HUES48 (cell line): ENCODE measurements around the gene CBY1.

Experiments used
- H3K27ac ChIP-seq: one replicate; pipeline ENCODE4 v1.7.0; 2013; ENCODE audit warnings: low read depth, low read length, inconsistent platforms
- H3K27me3 ChIP-seq: 2 replicates; pipeline ENCODE4 v1.6.1; 2013; ENCODE audit warnings: mild to moderate bottlenecking, low read length; ENCODE audit not compliant: control insufficient read depth, insufficient read depth
- H3K36me3 ChIP-seq: 2 replicates; pipeline ENCODE4 v1.6.1; 2013; ENCODE audit warnings: low read length; ENCODE audit not compliant: control insufficient read depth, insufficient read depth
- H3K4me1 ChIP-seq: 2 replicates; pipeline ENCODE4 v1.6.1; 2013; ENCODE audit warnings: mild to moderate bottlenecking, low read length; ENCODE audit not compliant: control insufficient read depth, insufficient read depth
- H3K4me3 ChIP-seq: 2 replicates; pipeline ENCODE4 v1.5.1; 2013; ENCODE audit warnings: mild to moderate bottlenecking, low read depth, low read length
- H3K9ac ChIP-seq: 2 replicates; pipeline ENCODE4 v1.6.1; 2013; ENCODE audit warnings: mild to moderate bottlenecking, low read depth, low read length, moderate library complexity
- H3K9me3 ChIP-seq: 2 replicates; pipeline ENCODE4 v1.6.1; 2013; ENCODE audit warnings: low read length; ENCODE audit not compliant: control insufficient read depth, insufficient read depth

The CBY1 gene

GRCh38 chr22:38689651-38690050, 33.2 kb downstream of the CBY1 start:
- H3K4me1 ChIP-seq = no peaks in the 10 kb centered on the region
- H3K9ac ChIP-seq = no peak overlapping the region
- H3K9me3 ChIP-seq = no peaks in the 10 kb centered on the region
- H3K36me3 ChIP-seq = peaks cover 61% of the 10 kb centered on the region
- H3K4me3 ChIP-seq = no peak overlapping the region
- no peaks in the 10 kb centered on the region for H3K27me3 ChIP-seq
- H3K27ac ChIP-seq = no peak overlapping the region

DNA sequence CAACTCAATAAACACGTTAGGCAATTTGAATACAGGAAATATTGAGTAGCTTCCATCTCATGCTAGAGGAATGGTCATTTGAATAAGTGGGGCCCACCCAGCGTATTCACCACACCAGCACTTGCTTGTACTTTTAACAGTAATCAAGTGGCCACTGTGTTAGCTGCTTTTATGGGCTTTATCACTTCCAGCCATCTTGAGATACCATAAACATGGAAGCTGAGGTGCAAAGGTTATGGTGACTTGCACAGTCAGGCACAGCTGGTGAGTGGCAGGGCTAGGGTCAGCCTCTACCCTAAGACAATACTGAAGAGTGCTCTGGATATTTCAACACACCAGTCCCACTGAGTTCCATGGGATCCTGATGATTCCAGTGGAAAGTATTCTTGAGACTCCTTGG, 37.6 kb downstream of the CBY1 start:
- Histone ChIP-seq H3K4me1 (peaks cover 4% of the 10 kb centered on the region; the same call in 1 of the 2 replicates), H3K27ac (no peak overlapping the region), H3K27me3 (no peaks in the 10 kb centered on the region), H3K4me3 (no peak overlapping the region), H3K36me3 (peaks cover 32% of the 10 kb centered on the region; the same call in 1 of the 2 replicates), H3K9me3 (no peaks in the 10 kb centered on the region), H3K9ac (no peak overlapping the region)

DNA sequence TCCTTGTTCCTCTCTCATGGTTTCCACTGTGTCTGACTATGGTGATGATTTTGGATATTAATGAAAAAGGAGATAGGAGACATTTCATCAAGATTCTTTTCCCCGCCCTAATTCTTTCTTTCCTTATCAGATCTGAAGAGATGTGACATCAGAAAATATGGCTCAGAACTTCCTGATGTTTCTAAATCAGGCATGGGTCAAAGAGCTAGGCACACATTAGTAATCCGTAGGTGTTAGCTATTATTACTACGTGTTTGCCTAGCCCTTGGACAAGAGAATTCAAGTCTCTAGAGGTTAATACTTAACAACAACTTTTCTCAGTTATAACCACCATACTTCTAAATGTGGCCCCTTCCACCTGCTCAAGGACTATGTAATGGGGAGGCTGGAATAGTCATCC, 38.5 kb downstream of the CBY1 start:
- H3K27ac ChIP-seq = no peak overlapping the region
- peaks cover 12% of the 10 kb centered on the region for H3K4me1 ChIP-seq
- no peak overlapping the region for H3K9ac ChIP-seq
- H3K9me3 ChIP-seq = no peaks in the 10 kb centered on the region
- no peaks in the 10 kb centered on the region for H3K27me3 ChIP-seq
- peaks cover 26% of the 10 kb centered on the region; the same call in 1 of the 2 replicates for H3K36me3 ChIP-seq
- no peak overlapping the region for H3K4me3 ChIP-seq

- Histone ChIP-seq H3K27me3 (no peaks in the 10 kb centered on the region), H3K9ac (no peak overlapping the region), H3K9me3 (no peaks in the 10 kb centered on the region), H3K4me3 (no peak overlapping the region), H3K4me1 (peaks cover 16% of the 10 kb centered on the region), H3K27ac (peak overlapping the region; percentile 77), H3K36me3 (peaks cover 22% of the 10 kb centered on the region; the same call in 1 of the 2 replicates)
Observed at GRCh38 chr22:38696606-38697424, 40.4 kb downstream of the CBY1 start.

DNA sequence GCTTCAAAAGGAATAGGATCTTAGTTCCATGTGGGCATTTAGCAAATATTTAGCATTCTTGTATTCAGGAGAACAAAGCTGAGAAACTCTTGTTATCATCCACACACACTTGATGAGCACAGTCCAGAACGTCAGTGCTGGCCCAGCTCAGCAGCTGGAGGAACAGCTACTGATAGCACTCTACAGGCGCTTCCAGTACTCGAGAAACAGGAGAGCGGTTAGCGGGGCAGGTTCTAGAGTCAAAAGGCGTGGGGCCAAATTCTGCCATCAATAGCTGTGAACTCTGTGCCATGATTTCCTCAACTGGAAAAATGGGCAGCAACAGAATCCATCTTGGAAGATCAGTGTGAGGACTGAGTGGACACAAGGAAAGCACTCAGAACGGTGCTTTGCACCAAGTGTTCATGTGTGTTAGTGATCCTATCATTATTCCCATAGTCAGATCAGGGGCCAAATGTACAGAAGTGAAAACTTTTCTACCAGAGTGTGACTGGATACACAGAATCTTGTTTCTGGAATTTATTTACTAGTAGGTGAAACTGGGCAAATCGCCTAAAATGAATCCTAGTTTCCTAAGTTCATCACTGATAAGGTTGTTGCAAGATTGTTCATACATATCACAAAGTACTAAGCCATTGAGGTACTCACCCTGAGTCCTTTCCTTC, 41.1 kb downstream of the CBY1 start:
- no peak overlapping the region for H3K9ac ChIP-seq
- H3K9me3 ChIP-seq = no peaks in the 10 kb centered on the region
- peaks cover 16% of the 10 kb centered on the region; the same call in 1 of the 2 replicates for H3K36me3 ChIP-seq
- H3K4me1 ChIP-seq = peaks cover 16% of the 10 kb centered on the region
- no peaks in the 10 kb centered on the region for H3K27me3 ChIP-seq
- H3K4me3 ChIP-seq = no peak overlapping the region
- peak overlapping the region; percentile 77 for H3K27ac ChIP-seq

GRCh38 chr22:38698407-38699094, 42.1 kb downstream of the CBY1 start:
- Histone ChIP-seq H3K9ac (no peak overlapping the region), H3K36me3 (peaks cover 9% of the 10 kb centered on the region; the same call in 1 of the 2 replicates), H3K27me3 (no peaks in the 10 kb centered on the region), H3K27ac (no peak overlapping the region), H3K4me1 (peaks cover 16% of the 10 kb centered on the region), H3K4me3 (peak overlapping the region; percentile 98; the same call in 1 of the 2 replicates), H3K9me3 (no peaks in the 10 kb centered on the region)

DNA sequence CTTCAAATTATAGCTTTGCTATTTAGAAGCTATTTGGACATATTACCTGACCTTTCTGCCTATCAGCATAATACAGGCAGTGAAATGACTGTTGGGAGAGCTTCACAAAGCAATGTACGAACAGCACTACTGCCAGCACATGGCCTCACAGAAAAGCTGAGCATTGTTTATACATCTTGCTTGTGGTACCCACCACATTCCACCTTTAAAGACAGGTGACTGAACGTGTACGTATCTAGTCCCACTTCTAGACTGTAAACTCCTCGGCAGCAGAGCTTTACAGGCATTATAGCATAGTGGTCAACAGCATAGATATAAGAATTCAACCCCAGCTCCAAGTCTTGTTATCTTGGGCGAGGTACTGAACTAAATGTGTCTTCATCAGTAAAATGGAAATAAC, 42.7 kb downstream of the CBY1 start:
- peaks cover 16% of the 10 kb centered on the region for H3K4me1 ChIP-seq
- H3K9ac ChIP-seq = 0 out of 2 replicates have a peak overlapping the region, but pooled peaks have one; percentile 93
- H3K9me3 ChIP-seq = no peaks in the 10 kb centered on the region
- H3K36me3 ChIP-seq = peaks cover 9% of the 10 kb centered on the region; the same call in 1 of the 2 replicates
- no peak overlapping the region for H3K27ac ChIP-seq
- peak overlapping the region; percentile 98 for H3K4me3 ChIP-seq
- H3K27me3 ChIP-seq = no peaks in the 10 kb centered on the region

DNA sequence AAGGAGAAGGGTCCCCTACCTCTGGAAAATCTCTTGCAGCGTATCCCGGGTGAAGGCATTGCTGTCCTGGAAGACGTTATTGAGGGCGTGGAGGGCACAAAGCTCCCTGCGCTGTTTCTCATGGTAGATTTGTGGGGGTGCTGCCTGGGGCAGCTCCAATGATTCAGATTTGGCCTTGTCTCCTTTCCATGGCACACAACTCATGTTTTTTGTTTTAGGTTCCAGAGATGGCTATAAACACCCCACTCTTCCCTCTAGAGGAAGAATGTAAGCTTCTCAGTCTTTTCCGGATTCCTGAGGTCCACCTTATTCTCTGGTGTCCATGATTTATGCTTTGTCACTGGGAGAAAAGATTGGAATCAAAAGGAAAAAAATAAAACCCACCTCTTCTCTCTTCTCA, 43.3 kb downstream of the CBY1 start:
- Histone ChIP-seq H3K27me3 (no peaks in the 10 kb centered on the region), H3K4me1 (peaks cover 19% of the 10 kb centered on the region), H3K9me3 (no peaks in the 10 kb centered on the region), H3K9ac (peak overlapping the region; percentile 93; the same call in 1 of the 2 replicates), H3K36me3 (peaks cover 9% of the 10 kb centered on the region; the same call in 1 of the 2 replicates), H3K4me3 (peak overlapping the region; percentile 98), H3K27ac (peak overlapping the region; percentile 92)

DNA sequence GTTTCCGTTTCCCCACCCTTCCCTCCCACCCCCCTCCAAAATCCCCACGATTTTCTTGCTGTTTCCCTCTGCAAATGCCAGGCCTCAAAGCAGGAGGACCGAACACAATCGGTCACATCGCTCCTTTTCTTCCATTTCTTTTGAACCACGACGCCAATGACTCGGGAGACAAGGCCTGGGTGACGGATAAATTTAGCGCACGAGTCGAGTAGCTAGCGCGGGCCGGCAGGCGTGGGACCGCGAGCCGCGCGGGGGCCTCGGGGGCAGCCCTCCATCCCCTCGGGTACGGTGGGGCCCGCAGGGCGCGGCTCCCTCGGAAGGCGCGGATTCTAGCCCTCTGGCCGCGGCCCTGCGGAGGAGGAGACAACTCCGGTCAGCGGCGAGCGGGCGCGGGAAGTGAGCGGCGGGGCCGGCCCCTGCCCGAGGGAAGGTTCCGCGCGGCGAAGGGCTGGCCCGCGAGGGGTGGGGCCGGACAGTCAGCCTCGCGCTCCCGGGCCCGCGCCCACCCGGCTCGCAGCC, 43.9 kb downstream of the CBY1 start:
- Histone ChIP-seq H3K4me3 (peak overlapping the region; percentile 98), H3K4me1 (peaks cover 21% of the 10 kb centered on the region), H3K36me3 (peaks cover 9% of the 10 kb centered on the region; the same call in 1 of the 2 replicates), H3K9ac (peak overlapping the region; percentile 93), H3K9me3 (no peaks in the 10 kb centered on the region), H3K27me3 (no peaks in the 10 kb centered on the region), H3K27ac (peak overlapping the region; percentile 92)

- H3K4me1 ChIP-seq = peaks cover 21% of the 10 kb centered on the region
- H3K36me3 ChIP-seq = peaks cover 9% of the 10 kb centered on the region; the same call in 1 of the 2 replicates
- H3K9me3 ChIP-seq = no peaks in the 10 kb centered on the region
- H3K9ac ChIP-seq = peak within 1 kb of the TSS; percentile 93
- peak within 1 kb of the TSS; percentile 92 for H3K27ac ChIP-seq
- peak within 1 kb of the TSS; percentile 98 for H3K4me3 ChIP-seq
- H3K27me3 ChIP-seq = no peaks in the 10 kb centered on the region
Observed at GRCh38 chr22:38700789-38701628, 44.6 kb downstream of the CBY1 start, which contains the start of gene JOSD1. JOSD1 (minus strand) TSS chr22:38700943; CDS start chr22:38699987, 956 bp downstream.
